PC-9 (cell line): ENCODE results near the gene GAST. TPM values are rescaled to one million over a fixed set of nuclear protein-coding genes. Genes with fewer than 3 reads are reported as not detected.

ENCODE experiments used
- BruUV-seq: library from RNA; stranded (reverse); fragments of 400-500 nt; replicated peaks from 2 replicates; lab custom pipeline; 2021; lab: Mats Ljungman, UMichigan
- CTCF ChIA-PET: fragments of 300-600 bp; sonication (Branson Sonifier 250); formaldehyde crosslinking; loops from one replicate; lab custom pipeline; 2022; ENCODE audit warnings: antibody characterized with exemption; lab: Charles Lee
- POLR2A ChIA-PET: fragments of 300-600 bp; sonication (Branson Sonifier 250); formaldehyde crosslinking; loops from one replicate; lab custom pipeline; 2022; ENCODE audit warnings: antibody characterized with exemption; ENCODE audit not compliant: unreplicated experiment; lab: Charles Lee
- DNase-seq, 2 experiments: peaks; one replicate each; pipeline versions ENCODE4 v3.0.0 to v3.0.0-alpha.2; 2015 to 2022; ENCODE audit warnings: mixed read lengths in 1 of 2
- H2AFZ ChIP-seq: fragments of 200-600 bp; sonication (generic); 2 replicates; pipeline ENCODE4 v1.8.1; 2017; ENCODE audit warnings: antibody characterized with exemption
- H3F3A ChIP-seq: fragments of 200-600 bp; sonication (generic); 2 replicates; pipeline ENCODE4 v1.8.1; 2017; ENCODE audit warnings: antibody characterized with exemption, mild to moderate bottlenecking, low read depth; ENCODE audit not compliant: insufficient read depth
- H3K27ac ChIP-seq: fragments of 200-600 bp; sonication (generic); 2 replicates; pipeline ENCODE4 v1.6.1; 2016; ENCODE audit warnings: mixed run types
- H3K27me3 ChIP-seq: fragments of 200-600 bp; sonication (generic); 2 replicates; pipeline ENCODE4 v1.6.1; 2016; ENCODE audit warnings: low read depth, mixed run types; ENCODE audit not compliant: insufficient read depth
- H3K36me3 ChIP-seq: fragments of 200-600 bp; sonication (generic); 2 replicates; pipeline ENCODE4 v1.6.1; 2016; ENCODE audit warnings: low read depth, mixed run types
- H3K4me1 ChIP-seq: fragments of 200-600 bp; sonication (generic); replicated peaks from 2 replicates; pipeline ENCODE4 v1.6.1; 2016; ENCODE audit warnings: mixed run types; ENCODE audit not compliant: insufficient read depth
- H3K4me2 ChIP-seq: fragments of 200-600 bp; sonication (generic); 2 replicates; pipeline ENCODE4 v1.6.1; 2017; ENCODE audit warnings: mixed run types
- H3K4me3 ChIP-seq: fragments of 200-600 bp; sonication (generic); 2 replicates; pipeline ENCODE4 v1.6.1; 2016; ENCODE audit warnings: mixed run types
- H3K79me2 ChIP-seq: fragments of 200-600 bp; sonication (generic); 2 replicates; pipeline ENCODE4 v1.6.1; 2017; ENCODE audit warnings: low read depth, mixed run types
- H3K9me2 ChIP-seq: fragments of 200-600 bp; sonication (generic); 2 replicates; pipeline ENCODE4 v1.8.1; 2017; ENCODE audit warnings: mild to moderate bottlenecking; ENCODE audit not compliant: insufficient read depth
- H3K9me3 ChIP-seq: fragments of 200-600 bp; sonication (generic); 2 replicates; pipeline ENCODE4 v1.8.1; 2016; ENCODE audit warnings: low read depth; ENCODE audit not compliant: insufficient read depth
- H4K20me1 ChIP-seq: fragments of 200-600 bp; sonication (generic); 2 replicates; pipeline ENCODE4 v1.8.1; 2017; ENCODE audit not compliant: insufficient read depth
- EZH2 ChIP-seq: fragments of 200-600 bp; sonication (generic); IDR thresholded peaks from 2 replicates; pipeline ENCODE4 v1.8.0; 2017; ENCODE audit warnings: antibody characterized with exemption, low read depth
- intact Hi-C: fragments of 100-400 bp; cut with micrococcal nuclease; formaldehyde crosslinking; loops from one replicate; pipeline ENCODE4 v1.10.0; 2022; ENCODE audit not compliant: unreplicated experiment
- total RNA-seq: library from RNA; stranded (reverse); gene quantifications from 2 replicates; pipeline ENCODE4 v1.2.3, GENCODE V29; 2021
- TF ChIP-seq, protein P1 (sequence below): fragments of 200-600 bp; sonication (generic); conservative IDR thresholded peaks from 2 replicates; pipeline ENCODE4 v1.6.1; 2017; ENCODE audit warnings: mixed run types, antibody characterized with exemption, mild to moderate bottlenecking, moderate library complexity

The GAST gene
- total RNA-seq, 1 experiment from 2014 or later = 0.87 TPM

DNA sequence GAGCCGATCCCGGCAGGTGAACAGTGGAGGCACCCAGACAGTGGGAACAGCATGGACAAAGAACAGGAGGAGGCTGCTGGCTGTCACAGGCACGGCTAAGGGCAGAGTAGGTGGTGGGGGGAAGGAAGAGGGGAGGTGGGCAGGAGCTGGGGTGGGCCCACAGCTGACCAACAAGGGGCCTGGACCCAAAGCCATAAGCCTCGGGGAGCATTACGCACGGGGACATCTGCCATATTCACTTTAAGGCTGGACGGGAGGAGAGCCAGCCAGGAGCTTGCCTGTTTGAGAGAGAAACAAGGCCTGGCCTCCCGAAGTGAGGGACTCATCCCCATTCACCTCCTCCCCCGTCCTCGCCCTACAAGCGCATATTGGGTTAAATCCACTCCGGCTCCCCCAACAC lies 41.9 kb downstream of the GAST start:
- H3K4me1 ChIP-seq = no peaks in the 10 kb centered on the region
- ChIA-PET CTCF (no interaction called here), POLR2A (no interaction called here)
- H2AFZ ChIP-seq = no peak overlapping the region
- DNase-seq = no peak
- no peaks in the 10 kb centered on the region for H3K27me3 ChIP-seq
- H4K20me1 ChIP-seq = peaks cover 3% of the 10 kb centered on the region; the same call in 1 of the 2 replicates
- H3K4me2 ChIP-seq = no peak overlapping the region
- no peaks in the 10 kb centered on the region for H3K9me3 ChIP-seq
- TF ChIP-seq, protein P1, sequence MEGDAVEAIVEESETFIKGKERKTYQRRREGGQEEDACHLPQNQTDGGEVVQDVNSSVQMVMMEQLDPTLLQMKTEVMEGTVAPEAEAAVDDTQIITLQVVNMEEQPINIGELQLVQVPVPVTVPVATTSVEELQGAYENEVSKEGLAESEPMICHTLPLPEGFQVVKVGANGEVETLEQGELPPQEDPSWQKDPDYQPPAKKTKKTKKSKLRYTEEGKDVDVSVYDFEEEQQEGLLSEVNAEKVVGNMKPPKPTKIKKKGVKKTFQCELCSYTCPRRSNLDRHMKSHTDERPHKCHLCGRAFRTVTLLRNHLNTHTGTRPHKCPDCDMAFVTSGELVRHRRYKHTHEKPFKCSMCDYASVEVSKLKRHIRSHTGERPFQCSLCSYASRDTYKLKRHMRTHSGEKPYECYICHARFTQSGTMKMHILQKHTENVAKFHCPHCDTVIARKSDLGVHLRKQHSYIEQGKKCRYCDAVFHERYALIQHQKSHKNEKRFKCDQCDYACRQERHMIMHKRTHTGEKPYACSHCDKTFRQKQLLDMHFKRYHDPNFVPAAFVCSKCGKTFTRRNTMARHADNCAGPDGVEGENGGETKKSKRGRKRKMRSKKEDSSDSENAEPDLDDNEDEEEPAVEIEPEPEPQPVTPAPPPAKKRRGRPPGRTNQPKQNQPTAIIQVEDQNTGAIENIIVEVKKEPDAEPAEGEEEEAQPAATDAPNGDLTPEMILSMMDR = no peak
- TF ChIP-seq EZH2 = no peak
- no peaks in the 10 kb centered on the region for H3K9me2 ChIP-seq
- intact Hi-C loops = no loop called here
- H3F3A ChIP-seq = peaks cover 36% of the 10 kb centered on the region
- H3K36me3 ChIP-seq = peaks cover 14% of the 10 kb centered on the region; the same call in 1 of the 2 replicates
- no TSS peak for BruUV-seq
- no peak overlapping the region for H3K27ac ChIP-seq
- no peaks in the 10 kb centered on the region for H3K79me2 ChIP-seq
- no peak overlapping the region for H3K4me3 ChIP-seq

DNA sequence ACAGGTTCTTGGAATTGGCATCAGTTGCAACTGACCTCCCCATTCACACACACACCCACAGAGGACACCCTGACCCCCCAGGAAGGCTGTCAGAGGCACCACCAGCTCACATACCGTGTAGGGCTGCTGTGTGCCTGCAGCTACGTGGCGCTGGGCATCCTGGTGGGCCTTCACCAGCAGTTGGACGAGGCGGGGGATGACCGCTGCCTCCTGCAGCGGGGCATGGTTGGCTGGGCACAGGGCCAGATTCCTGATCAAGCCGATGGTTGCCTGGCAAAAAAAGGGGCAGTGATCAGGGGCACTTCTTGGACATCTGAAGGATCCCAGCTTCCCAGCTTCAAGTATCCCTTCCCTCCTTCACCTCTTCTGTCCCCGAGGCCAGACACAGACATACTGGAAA lies 46.5 kb downstream of the GAST start:
- H3K4me3 ChIP-seq = no peak overlapping the region
- CTCF ChIA-PET = interaction anchor here (0.6 to 0.7 kb wide), 2 partner anchors 19 to 365 kb away, joined by 3 to 5 read pairs; no protein-coding TSS in a partner anchor
- H3K27ac ChIP-seq = no peak overlapping the region
- intact Hi-C loops = no loop called here
- DNase-seq = no peak
- no peaks in the 10 kb centered on the region for H3K79me2 ChIP-seq
- no peaks in the 10 kb centered on the region for H3K4me1 ChIP-seq
- H3K36me3 ChIP-seq = peaks cover 24% of the 10 kb centered on the region
- peaks cover 3% of the 10 kb centered on the region; the same call in 1 of the 2 replicates for H4K20me1 ChIP-seq
- peaks cover 13% of the 10 kb centered on the region; the same call in 1 of the 2 replicates for H3F3A ChIP-seq
- no peak overlapping the region for H3K4me2 ChIP-seq
- no peaks in the 10 kb centered on the region for H3K27me3 ChIP-seq
- POLR2A ChIA-PET = no interaction called here
- H3K9me2 ChIP-seq = no peaks in the 10 kb centered on the region
- no peak for TF ChIP-seq EZH2
- TF ChIP-seq, protein P1 = no peak
- no peak overlapping the region for H2AFZ ChIP-seq
- H3K9me3 ChIP-seq = no peaks in the 10 kb centered on the region
- BruUV-seq = no TSS peak

GRCh38 chr17:41760878-41761277 lies 48.7 kb downstream of the GAST start:
- intact Hi-C loops = no loop called here
- Histone ChIP-seq H3F3A (peaks cover 8% of the 10 kb centered on the region; the same call in 1 of the 2 replicates), H3K27ac (no peak overlapping the region), H3K4me1 (no peaks in the 10 kb centered on the region), H3K27me3 (no peaks in the 10 kb centered on the region), H3K9me2 (no peaks in the 10 kb centered on the region), H3K4me2 (no peak overlapping the region), H3K36me3 (peaks cover 25% of the 10 kb centered on the region), H3K9me3 (no peaks in the 10 kb centered on the region), H2AFZ (no peak overlapping the region), H4K20me1 (peaks cover 3% of the 10 kb centered on the region; the same call in 1 of the 2 replicates), H3K4me3 (no peak overlapping the region), H3K79me2 (no peaks in the 10 kb centered on the region)
- DNase-seq = no peak
- no TSS peak for BruUV-seq
- TF ChIP-seq EZH2 = no peak
- TF ChIP-seq, protein P1 = no peak
- POLR2A ChIA-PET = no interaction called here
- CTCF ChIA-PET = no interaction called here
